Measurements from ENCODE around the gene ANAPC13. TPM values are rescaled to one million over a fixed set of nuclear protein-coding genes. Genes with fewer than 3 reads are reported as not detected.

ANAPC13 gene
- total and polyA plus RNA-seq, 10 of the 15 experiments (the other 5 are each of a cell fraction or from before 2014, with no cell fraction given): 34.9 to 139 (median 83.0) TPM

GRCh38 chr3:134487406-134487805 is 1.6 kb upstream of the ANAPC13 start (continued):
- TF ChIP-seq SPI1 (IDR thresholded peaks at IDR 0.05; ENCODE audit: borderline replicate concordance, insufficient read depth, low read depth, low read length) (peak; percentile 71), POU2F2 (IDR thresholded peaks at IDR 0.05; ENCODE audit: borderline replicate concordance, low read depth, low read length) (no peak), CREB1 (IDR thresholded peaks at IDR 0.05; ENCODE audit: low read depth) (peak; percentile 75), SP1 (IDR thresholded peaks at IDR 0.05; ENCODE audit: low read depth, low read length) (peak; percentile 16), NR2F1 (conservative IDR thresholded peaks at IDR 0.05) (no peak), MYC (IDR thresholded peaks at IDR 0.05; ENCODE audit: insufficient read depth, insufficient read length, insufficient replicate concordance, low read length, severe bottlenecking) (no peak), RUNX3 (IDR thresholded peaks at IDR 0.05; ENCODE audit: low read length) (0 out of 2 replicates have a peak, but pooled peaks have one; percentile 14), SIN3A (IDR thresholded peaks at IDR 0.05; ENCODE audit: low read depth, low read length) (peak; percentile 48; the same call in 1 of the 2 replicates), ZBTB33 (IDR thresholded peaks at IDR 0.05) (no peak), NFIC (IDR thresholded peaks at IDR 0.05; ENCODE audit: low read depth, low read length) (no peak), JUNB (IDR thresholded peaks at IDR 0.05) (peak; percentile 12; the same call in 1 of the 2 replicates), SIX5 (IDR thresholded peaks at IDR 0.05; ENCODE audit: low read depth, low read length, severe bottlenecking) (no peak), NBN (IDR thresholded peaks at IDR 0.05) (no peak), BHLHE40 (IDR thresholded peaks at IDR 0.05; ENCODE audit: borderline replicate concordance in 1 of 2, low read depth in 2 of 2, low read length in 1 of 2) (no peak), NFYA (IDR thresholded peaks at IDR 0.05; ENCODE audit: borderline replicate concordance, low read depth, low read length) (no peak), NR2C2 (IDR thresholded peaks at IDR 0.05; ENCODE audit: borderline replicate concordance, control insufficient read depth, insufficient read length, low read depth) (no peak), BCL11A (IDR thresholded peaks at IDR 0.05; ENCODE audit: low read depth, low read length) (no peak), RAD51 (IDR thresholded peaks at IDR 0.05) (no peak), HDAC6 (IDR thresholded peaks at IDR 0.05; ENCODE audit: unreplicated experiment) (no peak), ZNF24 (IDR thresholded peaks at IDR 0.05) (no peak), ZNF217 (IDR thresholded peaks at IDR 0.05) (no peak), EGR1 (IDR thresholded peaks at IDR 0.05; ENCODE audit: borderline replicate concordance in 1 of 2, low read depth in 2 of 2, low read length in 2 of 2) (no peak), TBL1XR1 (IDR thresholded peaks at IDR 0.05; ENCODE audit: low read depth, low read length) (no peak), YY1 (IDR thresholded peaks at IDR 0.05; ENCODE audit: low read depth, low read length) (peak; percentile 55; the same call in 1 of the 2 replicates)
- TF ChIP-seq, protein P1, sequence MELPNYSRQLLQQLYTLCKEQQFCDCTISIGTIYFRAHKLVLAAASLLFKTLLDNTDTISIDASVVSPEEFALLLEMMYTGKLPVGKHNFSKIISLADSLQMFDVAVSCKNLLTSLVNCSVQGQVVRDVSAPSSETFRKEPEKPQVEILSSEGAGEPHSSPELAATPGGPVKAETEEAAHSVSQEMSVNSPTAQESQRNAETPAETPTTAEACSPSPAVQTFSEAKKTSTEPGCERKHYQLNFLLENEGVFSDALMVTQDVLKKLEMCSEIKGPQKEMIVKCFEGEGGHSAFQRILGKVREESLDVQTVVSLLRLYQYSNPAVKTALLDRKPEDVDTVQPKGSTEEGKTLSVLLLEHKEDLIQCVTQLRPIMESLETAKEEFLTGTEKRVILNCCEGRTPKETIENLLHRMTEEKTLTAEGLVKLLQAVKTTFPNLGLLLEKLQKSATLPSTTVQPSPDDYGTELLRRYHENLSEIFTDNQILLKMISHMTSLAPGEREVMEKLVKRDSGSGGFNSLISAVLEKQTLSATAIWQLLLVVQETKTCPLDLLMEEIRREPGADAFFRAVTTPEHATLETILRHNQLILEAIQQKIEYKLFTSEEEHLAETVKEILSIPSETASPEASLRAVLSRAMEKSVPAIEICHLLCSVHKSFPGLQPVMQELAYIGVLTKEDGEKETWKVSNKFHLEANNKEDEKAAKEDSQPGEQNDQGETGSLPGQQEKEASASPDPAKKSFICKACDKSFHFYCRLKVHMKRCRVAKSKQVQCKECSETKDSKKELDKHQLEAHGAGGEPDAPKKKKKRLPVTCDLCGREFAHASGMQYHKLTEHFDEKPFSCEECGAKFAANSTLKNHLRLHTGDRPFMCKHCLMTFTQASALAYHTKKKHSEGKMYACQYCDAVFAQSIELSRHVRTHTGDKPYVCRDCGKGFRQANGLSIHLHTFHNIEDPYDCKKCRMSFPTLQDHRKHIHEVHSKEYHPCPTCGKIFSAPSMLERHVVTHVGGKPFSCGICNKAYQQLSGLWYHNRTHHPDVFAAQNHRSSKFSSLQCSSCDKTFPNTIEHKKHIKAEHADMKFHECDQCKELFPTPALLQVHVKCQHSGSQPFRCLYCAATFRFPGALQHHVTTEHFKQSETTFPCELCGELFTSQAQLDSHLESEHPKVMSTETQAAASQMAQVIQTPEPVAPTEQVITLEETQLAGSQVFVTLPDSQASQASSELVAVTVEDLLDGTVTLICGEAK (IDR thresholded peaks at IDR 0.05; ENCODE audit: borderline replicate concordance): no peak
- TF ChIP-seq, protein P2, sequence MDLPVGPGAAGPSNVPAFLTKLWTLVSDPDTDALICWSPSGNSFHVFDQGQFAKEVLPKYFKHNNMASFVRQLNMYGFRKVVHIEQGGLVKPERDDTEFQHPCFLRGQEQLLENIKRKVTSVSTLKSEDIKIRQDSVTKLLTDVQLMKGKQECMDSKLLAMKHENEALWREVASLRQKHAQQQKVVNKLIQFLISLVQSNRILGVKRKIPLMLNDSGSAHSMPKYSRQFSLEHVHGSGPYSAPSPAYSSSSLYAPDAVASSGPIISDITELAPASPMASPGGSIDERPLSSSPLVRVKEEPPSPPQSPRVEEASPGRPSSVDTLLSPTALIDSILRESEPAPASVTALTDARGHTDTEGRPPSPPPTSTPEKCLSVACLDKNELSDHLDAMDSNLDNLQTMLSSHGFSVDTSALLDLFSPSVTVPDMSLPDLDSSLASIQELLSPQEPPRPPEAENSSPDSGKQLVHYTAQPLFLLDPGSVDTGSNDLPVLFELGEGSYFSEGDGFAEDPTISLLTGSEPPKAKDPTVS (IDR thresholded peaks at IDR 0.05; ENCODE audit: low read depth, low read length): no peak
